SU-DHL-6 (cell line): ENCODE measurements around the gene HIVEP2.
"Not testable (repeated sequence)": the region's sequence is repeated elsewhere in the genome, so short reads cannot be mapped to it uniquely, and the experiment has no call there.

Experiments
- H2AFZ ChIP-seq: fragments of 200-600 bp; sonication (generic); 2 replicates; pipeline ENCODE4 v1.6.1; 2014; ENCODE audit warnings: low read depth, mild to moderate bottlenecking, moderate library complexity, mixed read lengths, antibody characterized with exemption, low read length; ENCODE audit not compliant: severe bottlenecking
- H3F3A ChIP-seq: fragments of 200-600 bp; shearing (Covaris generic); 2 replicates; pipeline ENCODE4 v1.6.0; 2016; ENCODE audit warnings: antibody characterized with exemption, mild to moderate bottlenecking; ENCODE audit not compliant: insufficient read depth
- H3K27ac ChIP-seq: fragments of 200-600 bp; sonication (generic); 2 replicates; pipeline ENCODE4 v1.5.1; 2016; ENCODE audit warnings: low read depth, mild to moderate bottlenecking, low read length, moderate library complexity, mixed read lengths
- H3K27me3 ChIP-seq: fragments of 200-600 bp; sonication (generic), shearing (Covaris generic); 2 replicates; pipeline ENCODE4 v1.6.0; 2014; ENCODE audit warnings: mild to moderate bottlenecking, low read length
- H3K36me3 ChIP-seq: fragments of 200-600 bp; sonication (generic); 2 replicates; pipeline ENCODE4 v1.6.1; 2014; ENCODE audit warnings: mild to moderate bottlenecking, low read length, mixed read lengths
- H3K4me2 ChIP-seq: fragments of 300-600, 200-600 bp; shearing (Covaris generic), sonication (generic); 2 replicates; pipeline ENCODE4 v1.6.0; 2014; ENCODE audit warnings: low read length, low read depth, mild to moderate bottlenecking; ENCODE audit not compliant: poor library complexity, severe bottlenecking
- H3K4me3 ChIP-seq: fragments of 200-600 bp; sonication (generic); 2 replicates; pipeline ENCODE4 v1.5.1; 2014; ENCODE audit warnings: antibody characterized with exemption, low read length, mild to moderate bottlenecking, mixed read lengths; ENCODE audit not compliant: insufficient read depth, poor library complexity, severe bottlenecking
- H3K79me2 ChIP-seq: fragments of 200-600 bp; sonication (generic); 2 replicates; pipeline ENCODE4 v1.6.1; 2014; ENCODE audit warnings: mild to moderate bottlenecking, low read length, moderate library complexity; ENCODE audit not compliant: insufficient read depth
- H3K9ac ChIP-seq: fragments of 200-600 bp; sonication (generic); 2 replicates; pipeline ENCODE4 v1.7.0; 2014; ENCODE audit warnings: mild to moderate bottlenecking, low read length
- H3K9me2 ChIP-seq: fragments of 200-600 bp; sonication (generic); replicated peaks from 2 replicates; pipeline ENCODE4 v1.6.1; 2014; ENCODE audit warnings: low read length; ENCODE audit not compliant: insufficient read depth
- H3K9me3 ChIP-seq: fragments of 200-600 bp; sonication (generic); 2 replicates; pipeline ENCODE4 v1.6.1; 2014; ENCODE audit warnings: low read length, mixed read lengths; ENCODE audit not compliant: insufficient read depth
- H4K20me1 ChIP-seq: fragments of 200-600 bp; sonication (generic); 2 replicates; pipeline ENCODE4 v1.6.1; 2014; ENCODE audit warnings: low read depth, mild to moderate bottlenecking, antibody characterized with exemption, low read length, moderate library complexity, mixed read lengths
- CTCF ChIP-seq: fragments of 200-600 bp; sonication (generic); IDR thresholded peaks from one replicate; pipeline ENCODE4 v1.5.1; 2017; ENCODE audit warnings: antibody characterized with exemption, mild to moderate bottlenecking, low read length, moderate library complexity; ENCODE audit not compliant: insufficient read depth, poor library complexity, severe bottlenecking
- EZH2phosphoT487 ChIP-seq: fragments of 200-600 bp; sonication (generic), shearing (Covaris generic); conservative IDR thresholded peaks from 2 replicates; pipeline ENCODE4 v1.6.1; 2018; ENCODE audit warnings: mild to moderate bottlenecking, antibody characterized with exemption, low read length, moderate library complexity, mixed read lengths

The HIVEP2 gene

GRCh38 chr6:142984386-142984785, 39.4 kb upstream of the HIVEP2 start:
- Histone ChIP-seq H3K79me2 (no peaks in the 10 kb centered on the region), H2AFZ (no peak overlapping the region), H3K9ac (no peak overlapping the region), H3K4me3 (no peak overlapping the region), H3F3A (no peaks in the 10 kb centered on the region), H3K9me3 (no peaks in the 10 kb centered on the region), H3K27ac (no peak overlapping the region), H3K4me2 (no peak overlapping the region), H3K9me2 (no peaks in the 10 kb centered on the region), H4K20me1 (no peaks in the 10 kb centered on the region), H3K36me3 (no peaks in the 10 kb centered on the region), H3K27me3 (no peaks in the 10 kb centered on the region)
- no peak for TF ChIP-seq CTCF
- no peak for TF ChIP-seq EZH2phosphoT487

GRCh38 chr6:142975365-142975764, 30.4 kb upstream of the HIVEP2 start:
- Histone ChIP-seq H4K20me1 (no peaks in the 10 kb centered on the region), H3K27me3 (no peaks in the 10 kb centered on the region), H3F3A (no peaks in the 10 kb centered on the region), H3K4me2 (no peak overlapping the region), H3K9ac (no peak overlapping the region), H3K79me2 (no peaks in the 10 kb centered on the region), H3K4me3 (no peak overlapping the region), H3K9me3 (no peaks in the 10 kb centered on the region), H3K9me2 (no peaks in the 10 kb centered on the region), H3K27ac (no peak overlapping the region), H2AFZ (no peak overlapping the region), H3K36me3 (no peaks in the 10 kb centered on the region)
- TF ChIP-seq CTCF (no peak), EZH2phosphoT487 (no peak)

GRCh38 chr6:142970941-142971340, 26.0 kb upstream of the HIVEP2 start:
- not testable (repeated sequence) for H3K9me2 ChIP-seq, H2AFZ ChIP-seq, H3K4me2 ChIP-seq, H3K79me2 ChIP-seq, H3K27ac ChIP-seq, H3K27me3 ChIP-seq, H3K4me3 ChIP-seq, H4K20me1 ChIP-seq, H3F3A ChIP-seq, H3K9ac ChIP-seq, H3K36me3 ChIP-seq, H3K9me3 ChIP-seq

- Histone ChIP-seq H3K4me3 (no peak overlapping the region), H2AFZ (no peak overlapping the region), H3K4me2 (no peak overlapping the region), H3K9me3 (no peaks in the 10 kb centered on the region), H3K27ac (no peak overlapping the region), H3K27me3 (no peaks in the 10 kb centered on the region), H3K79me2 (no peaks in the 10 kb centered on the region), H4K20me1 (no peaks in the 10 kb centered on the region), H3F3A (no peaks in the 10 kb centered on the region), H3K9ac (no peak overlapping the region), H3K36me3 (no peaks in the 10 kb centered on the region), H3K9me2 (no peaks in the 10 kb centered on the region)
- no peak for TF ChIP-seq EZH2phosphoT487
- TF ChIP-seq CTCF: no peak
Measured at GRCh38 chr6:142968601-142969000, 23.6 kb upstream of the HIVEP2 start.
